MV-4-11 (cell line): ENCODE results near the gene SPSB4.
"Not testable (repeated sequence)": the region's sequence is repeated elsewhere in the genome, so short reads cannot be mapped to it uniquely, and the experiment has no call there.

Source experiments
- DNase-seq: peaks from one replicate; lab custom pipeline; 2025; lab: John Stamatoyannopoulos, UW

SPSB4 gene

DNA sequence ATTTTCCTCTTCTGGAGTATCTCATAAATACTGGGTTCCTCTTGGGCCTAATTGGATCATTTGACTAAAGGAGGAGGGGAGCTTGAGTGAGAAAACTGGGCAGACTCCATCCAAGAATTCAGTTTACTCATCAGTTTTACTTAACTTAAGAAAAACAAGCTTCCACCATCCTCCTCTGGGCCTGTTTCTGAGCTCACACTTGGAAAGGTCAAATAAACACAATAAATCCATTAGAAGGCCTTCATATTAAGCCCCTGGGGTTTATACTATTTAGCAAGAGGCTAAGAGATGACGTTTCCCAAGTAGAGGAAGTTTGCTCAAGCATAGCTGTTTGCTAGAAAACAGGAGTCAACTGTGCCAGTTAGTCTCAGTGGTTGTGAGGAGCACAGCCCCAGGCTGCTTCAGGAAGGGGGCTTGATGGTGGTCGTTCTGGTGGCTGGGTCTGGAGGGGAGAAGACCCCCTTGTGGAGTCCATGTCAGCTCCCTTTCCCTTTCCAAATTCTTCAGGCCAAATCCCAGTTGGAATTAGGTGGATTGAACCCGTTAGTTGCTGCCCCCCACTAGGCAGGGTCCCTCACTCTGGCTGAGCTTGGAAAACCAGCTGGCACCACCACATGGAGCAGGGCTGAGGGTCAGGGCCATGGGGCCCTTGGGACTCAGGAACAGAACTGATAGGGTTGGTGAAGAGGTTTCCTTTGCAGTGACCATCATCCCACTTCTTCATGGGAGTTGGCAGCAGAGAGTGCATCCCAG lies 64.8 kb downstream of the SPSB4 start:
- DNase-seq = no peak

DNA sequence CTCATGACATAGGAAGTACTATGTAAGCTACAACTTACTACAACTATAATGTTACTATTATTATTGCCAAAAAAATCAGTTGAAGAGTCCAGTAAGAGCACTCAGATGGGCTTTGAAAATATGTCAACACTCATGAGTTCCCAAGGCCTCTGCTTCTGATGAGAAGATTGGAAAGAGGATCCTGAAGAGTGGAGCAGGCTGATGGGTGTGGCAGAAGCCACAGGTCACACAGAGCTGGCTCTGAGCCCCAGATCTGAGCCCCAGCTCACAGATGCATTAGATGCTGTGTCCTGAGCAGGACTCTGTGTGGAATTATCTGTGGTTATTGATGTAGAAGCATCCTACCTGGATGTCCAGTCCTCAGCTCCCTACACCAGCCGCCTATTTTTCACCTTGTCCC lies 65.6 kb downstream of the SPSB4 start:
- DNase-seq = no peak

DNA sequence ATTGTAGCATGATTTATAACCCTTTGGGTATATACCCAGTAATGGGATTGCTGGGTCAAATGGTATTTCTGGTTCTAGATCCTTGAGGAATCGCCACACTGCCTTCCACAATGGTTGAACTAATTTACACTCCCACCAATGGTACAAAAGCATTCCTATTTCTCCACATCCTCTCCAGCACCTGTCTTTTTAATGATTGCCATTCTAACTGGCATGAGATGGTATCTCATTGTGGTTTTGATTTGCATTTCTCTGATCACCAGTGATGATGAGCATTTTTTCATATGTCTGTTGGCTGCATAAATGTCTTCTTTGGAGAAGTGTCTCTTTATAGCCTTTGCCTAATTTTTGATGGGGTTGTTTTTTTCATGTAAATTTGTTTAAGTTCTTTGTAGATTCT lies 66.8 kb downstream of the SPSB4 start:
- DNase-seq = not testable (repeated sequence)

DNA sequence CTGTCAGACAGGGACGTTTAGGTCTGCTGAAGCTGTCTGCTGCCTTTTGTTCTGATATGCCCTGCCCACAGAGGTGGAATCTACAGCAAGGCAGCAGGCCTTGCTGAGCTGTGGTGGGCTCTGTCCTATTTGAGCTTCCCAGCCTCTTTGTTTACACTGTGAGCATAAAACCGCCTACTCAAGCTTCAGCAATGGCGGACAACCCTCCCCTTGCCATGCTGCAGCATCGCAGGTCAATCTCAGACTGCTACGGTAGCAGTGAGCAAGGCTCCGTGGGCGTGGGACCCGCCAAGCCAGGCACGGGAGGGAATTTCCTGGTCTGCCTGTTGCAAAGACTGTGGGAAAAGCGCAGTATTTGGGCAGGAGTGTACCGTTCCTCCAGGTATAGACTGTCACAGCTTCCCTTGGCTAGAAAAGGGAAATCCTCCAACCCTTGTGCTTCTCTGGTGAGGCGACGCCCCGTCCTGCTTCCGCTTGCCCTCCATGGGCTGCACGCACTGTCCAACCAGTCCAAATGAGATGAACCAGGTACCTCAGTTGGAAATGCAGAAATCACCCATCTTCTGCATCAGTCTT lies 71.4 kb downstream of the SPSB4 start:
- DNase-seq = no peak

DNA sequence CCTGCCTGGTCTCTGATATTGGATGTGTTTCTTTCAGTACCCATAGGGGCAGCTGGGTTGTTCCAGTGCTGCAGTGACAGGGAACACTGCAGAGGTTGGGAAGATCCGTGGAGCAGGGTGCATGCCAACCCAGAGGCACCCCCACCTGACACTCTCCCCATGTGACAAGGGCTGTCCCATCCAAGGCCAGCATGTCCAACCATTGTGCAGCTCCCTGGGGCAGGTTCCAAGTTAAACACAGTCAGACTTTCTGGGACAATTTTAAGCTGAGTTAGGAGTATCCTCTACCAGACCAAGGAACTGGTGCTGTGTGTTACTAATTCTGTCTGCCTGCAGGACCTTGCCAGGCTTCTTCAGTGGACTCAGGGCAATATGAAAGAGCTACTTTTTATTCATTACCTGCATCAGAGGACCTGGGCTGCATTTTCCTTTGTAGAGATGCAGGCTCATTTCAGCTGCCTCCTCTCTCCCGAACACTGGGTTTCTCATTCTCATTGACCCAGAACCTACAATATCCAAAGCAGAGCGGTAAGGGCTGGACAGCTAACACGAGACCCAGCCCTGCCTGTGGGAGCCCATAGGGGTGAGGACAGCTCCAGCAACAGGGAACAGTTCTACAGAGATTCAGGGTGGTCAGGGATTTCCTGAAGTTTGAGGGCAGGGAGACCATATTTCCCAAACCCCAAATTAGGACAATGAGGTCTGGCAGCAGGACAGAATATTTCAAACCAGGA lies 72.7 kb downstream of the SPSB4 start:
- no peak for DNase-seq

DNA sequence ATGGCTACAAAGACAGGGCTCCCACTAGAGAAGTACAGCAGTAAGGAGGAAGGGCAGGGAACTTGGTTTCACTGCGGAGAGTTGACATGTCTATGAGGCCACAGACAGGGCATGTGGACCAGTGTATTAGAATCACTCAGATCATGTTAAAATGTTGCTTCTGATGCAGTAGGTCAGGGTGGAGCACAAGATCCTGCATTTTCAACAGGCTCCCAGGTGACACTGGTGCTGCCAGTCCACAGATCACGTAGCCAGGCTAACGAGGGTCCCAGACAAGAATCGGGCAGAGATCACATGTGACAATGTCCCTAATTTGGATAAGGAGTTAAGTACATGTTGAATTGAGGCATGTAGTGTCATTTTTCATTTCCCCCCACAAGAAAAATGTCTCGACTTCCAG lies 73.6 kb downstream of the SPSB4 start:
- DNase-seq = no peak

DNA sequence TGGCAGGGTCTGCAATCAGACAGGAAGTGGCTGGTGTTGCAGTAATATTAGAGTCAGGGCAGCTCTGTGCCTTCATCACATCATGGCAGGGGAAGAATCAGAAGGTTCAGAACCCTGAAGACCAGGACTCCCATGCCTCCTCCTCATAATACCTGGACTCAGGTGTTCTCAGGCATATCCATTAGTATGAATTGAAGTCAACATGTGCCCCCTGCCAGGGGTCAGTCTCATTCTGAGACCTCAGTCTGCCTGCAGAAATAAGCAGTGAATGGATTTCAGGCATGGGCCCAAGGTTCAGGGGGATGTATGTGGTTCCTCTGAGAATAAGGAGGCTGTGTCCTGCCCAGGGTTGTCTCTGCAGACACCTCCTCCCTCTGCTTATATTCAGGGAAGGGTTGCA lies 74.2 kb downstream of the SPSB4 start:
- no peak for DNase-seq

DNA sequence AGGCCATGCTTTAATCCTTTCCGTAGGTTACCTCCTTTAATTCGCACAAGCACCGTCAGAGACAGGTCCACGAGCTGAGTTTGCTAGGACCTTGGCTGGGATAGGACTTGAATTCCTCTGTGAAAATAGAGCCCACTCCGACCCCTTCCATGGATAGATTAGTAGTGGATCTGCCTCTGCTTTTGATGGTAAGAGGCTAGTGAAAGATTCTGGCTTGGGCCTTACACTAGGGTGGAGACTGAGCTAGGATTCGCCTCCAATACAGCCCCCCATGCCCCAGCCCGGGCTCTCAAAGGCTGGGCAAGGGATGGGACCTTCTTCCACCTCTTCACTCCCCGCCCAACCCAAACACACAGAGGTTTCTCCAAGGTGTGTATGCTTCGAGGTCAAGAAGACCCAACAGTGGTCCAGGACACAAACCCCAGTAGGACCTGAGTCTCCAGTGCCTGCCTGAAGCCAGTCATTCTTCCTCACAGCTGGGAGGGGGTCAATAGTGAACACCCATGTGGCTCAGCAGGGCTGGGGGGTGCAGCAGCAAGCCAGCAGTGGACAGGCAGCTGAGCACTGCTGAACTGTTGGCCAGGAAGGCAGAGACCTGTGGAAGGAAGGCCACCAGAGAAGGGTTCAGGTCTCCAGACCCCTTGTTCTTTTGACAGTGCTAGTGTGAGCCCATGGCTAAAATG lies 75.7 kb downstream of the SPSB4 start:
- no peak for DNase-seq

DNA sequence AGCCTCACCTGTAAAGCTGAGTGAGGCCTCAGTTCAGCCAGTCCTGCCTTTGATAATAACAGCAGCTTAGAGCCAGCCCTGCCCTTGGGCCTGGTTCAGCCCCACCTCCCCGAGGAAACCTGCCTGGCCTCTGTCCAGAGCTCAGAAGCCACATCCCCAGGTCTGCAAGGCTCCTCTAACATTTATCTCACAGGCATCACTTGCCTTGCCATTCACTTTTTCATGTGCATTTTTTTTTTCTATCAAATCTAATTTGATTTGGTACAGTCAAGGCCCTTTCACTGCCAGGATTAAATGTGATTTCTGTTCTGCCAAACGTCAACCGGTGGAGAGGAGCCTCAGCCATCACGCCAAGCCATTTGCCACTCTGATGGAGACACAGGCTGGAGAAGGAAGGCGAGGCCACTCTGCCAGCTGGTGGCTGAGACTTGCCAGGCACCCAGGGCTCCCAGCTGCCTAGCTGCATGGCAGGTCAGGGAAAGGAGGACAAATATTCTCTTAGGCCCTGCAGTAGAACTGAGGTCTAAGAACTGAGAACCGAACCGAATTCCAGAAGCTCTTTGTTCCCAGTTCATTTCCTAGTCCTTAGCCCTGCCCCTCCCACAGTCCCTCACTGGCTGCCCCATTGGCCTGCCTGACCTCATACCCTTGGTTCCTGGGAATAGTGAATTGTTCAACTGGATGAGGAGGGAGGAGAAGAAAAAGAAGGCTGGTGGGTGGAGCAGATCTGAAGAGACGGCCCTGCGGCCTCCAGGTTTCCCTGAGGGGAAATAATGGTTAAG lies 76.4 kb downstream of the SPSB4 start:
- no peak for DNase-seq

DNA sequence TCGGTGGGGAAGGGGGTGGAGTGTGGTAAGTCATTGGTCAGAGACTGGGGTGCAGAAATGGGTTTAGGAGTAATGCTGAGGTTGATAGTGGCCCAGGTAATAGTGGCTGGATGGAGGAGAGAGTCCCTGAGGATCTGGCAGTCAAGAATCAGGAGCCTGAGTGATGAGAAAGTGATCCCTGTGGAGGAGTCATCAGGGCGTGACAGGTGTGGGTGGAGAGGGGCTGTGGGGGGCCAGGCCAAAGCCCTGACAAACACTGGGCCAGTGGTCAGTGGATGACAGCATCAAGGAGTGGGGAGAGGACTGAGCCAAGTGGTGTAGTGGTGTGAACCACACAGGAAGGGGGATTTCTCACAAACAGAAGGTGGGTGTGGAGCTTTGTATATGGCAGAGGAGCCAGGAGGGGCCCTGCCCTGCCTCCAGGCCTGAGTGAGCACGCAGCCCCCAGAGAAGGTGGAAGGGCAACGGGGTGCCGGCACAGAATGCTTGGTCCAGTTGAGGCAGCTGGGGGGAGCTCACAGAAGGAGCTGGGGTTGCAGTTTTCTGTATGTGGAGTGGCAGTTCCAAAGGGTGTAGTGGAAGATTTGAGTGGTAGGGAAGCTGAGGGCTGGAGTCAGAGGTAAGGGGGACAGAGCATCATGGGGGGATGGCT lies 77.1 kb downstream of the SPSB4 start:
- DNase-seq = no peak

DNA sequence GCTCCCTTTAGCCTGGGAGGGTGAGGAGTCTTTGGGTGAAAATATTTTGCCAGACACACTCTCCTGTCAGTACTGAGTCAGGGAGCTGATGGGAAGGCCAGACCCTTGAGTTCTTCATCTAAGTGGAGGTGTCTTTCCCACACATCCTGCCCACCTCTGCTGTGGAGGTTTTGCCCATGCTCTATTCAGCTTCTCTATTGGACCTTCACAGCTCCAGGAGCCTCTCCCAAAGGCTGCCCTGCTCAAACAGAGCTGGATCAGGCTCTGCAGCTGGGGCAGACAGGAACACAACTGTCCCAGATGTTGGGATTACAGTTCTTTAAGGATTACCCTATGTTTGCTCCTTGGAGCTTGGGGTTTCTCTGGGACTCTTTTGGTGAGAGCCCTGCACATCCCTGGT lies 77.9 kb downstream of the SPSB4 start:
- DNase-seq = no peak

DNA sequence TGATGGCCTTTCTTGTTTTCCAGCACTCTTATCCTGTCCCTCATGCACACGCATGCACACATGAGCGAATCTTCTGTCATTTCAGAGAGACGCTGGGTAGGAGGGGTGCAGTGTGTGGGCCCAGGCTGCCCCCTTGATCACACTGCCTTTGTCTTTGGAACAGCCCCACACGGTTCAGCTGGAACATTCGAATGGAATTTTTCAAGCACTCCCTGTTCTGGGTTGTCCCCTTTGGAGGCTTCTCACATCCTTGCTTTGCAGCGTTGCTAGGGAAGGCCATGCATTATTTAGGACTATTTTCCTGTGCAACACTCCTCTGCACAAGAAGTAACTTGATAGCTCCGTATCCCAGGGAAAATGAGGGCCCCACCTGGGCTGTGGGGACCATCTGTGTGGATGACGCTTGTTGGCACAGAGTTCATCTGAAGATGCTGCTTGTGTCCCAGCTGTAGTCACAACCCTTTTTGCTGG lies 78.4 kb downstream of the SPSB4 start:
- no peak for DNase-seq

DNA sequence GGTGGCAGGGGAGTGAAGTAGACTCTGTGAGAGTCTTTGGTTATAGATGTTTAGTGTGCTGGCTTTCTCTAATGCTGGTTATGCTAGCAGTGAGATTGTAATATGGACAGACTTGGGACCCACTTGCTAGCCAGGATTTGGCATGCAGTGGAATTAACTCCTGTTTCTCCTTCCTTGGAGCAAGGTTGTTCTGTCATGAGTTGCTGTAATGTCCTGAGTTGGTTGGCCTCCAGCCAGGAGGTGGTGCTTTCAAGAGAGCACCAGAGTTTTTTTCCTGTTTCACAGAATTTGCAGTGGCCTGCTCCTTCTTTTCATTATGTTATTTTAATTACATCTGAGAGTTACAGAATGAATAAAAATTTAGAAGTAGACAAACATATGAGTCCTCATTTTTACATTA lies 92.4 kb downstream of the SPSB4 start:
- no peak for DNase-seq

DNA sequence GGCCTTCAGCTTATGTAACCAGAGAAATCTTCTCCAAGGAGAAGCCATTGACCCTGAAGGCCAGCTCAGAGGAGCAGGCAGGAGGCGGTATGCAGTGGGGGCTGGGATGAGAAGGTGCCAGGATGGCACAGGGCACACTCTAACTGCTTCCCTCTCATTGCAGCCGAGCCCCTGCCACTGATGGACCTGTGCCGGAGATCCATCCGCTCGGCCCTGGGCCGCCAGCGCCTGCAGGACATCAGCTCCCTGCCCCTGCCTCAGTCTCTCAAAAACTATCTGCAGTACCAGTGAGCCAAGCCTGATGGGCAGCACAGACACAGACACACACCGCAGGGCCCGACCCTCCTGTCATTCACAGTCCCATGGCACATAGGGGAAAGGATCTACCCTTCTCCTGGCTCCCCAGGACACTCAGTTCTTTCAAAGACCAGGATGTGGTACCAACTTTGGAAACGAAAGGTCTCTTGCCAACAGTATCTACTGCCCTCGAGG lies 95.9 kb downstream of the SPSB4 start:
- DNase-seq = no peak

DNA sequence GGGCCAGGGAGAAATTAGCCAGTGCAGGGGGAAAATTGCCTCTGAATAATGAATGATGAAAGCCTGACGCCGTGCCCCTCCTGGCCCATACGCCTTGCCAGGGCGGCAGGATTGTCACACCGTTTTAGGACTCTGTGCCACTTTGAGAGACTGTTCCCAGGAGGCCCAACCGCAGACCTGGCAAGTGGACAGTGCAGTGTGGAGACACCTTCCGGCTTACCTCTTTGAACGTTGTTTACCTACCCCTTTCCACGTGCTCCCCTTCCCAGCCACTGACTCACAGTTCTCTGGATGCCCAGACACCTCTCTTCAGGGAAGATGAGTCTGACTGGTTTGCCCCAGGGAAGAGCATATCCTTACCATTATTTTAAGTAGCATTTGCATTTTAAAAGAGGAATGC lies 96.5 kb downstream of the SPSB4 start:
- no peak for DNase-seq

DNA sequence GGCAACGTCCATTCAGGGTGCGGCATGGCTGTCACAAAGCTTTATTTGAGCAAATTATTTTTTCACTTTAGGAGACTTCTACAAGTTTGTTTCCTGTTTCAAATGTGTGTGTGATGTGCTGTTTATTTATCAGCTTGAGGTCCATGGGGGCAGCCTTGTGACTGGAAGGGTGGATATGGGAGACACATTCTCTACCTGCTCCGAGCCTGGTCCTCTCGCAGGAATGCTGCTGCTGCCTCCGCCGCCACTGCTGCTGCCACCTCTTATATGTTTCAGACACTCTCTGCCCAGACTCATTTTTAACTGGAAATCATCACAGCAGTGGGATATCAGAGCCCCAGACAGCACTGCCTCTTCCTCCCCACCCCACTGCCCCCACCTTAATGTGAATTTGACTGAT lies 97.0 kb downstream of the SPSB4 start:
- DNase-seq = no peak

DNA sequence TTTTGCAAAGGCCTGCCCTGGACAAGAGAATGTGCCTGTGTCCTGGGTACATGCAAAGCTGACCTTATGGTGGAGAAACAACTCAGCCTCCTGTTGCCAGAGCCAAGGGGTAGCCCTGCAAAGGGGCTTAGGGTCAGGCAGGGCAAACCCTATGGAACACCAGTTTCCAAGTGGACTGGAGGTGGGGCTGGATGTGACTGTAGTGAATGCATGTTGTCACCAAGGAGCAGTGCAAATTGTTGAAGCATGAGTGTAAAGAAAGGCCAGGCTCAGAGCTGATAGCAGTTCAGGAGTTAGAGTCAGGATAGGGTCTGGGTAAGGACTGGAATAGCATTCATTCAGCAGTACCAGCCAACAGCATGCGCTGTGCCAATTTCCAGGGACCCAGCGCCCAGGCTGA lies 97.6 kb downstream of the SPSB4 start:
- no peak for DNase-seq

DNA sequence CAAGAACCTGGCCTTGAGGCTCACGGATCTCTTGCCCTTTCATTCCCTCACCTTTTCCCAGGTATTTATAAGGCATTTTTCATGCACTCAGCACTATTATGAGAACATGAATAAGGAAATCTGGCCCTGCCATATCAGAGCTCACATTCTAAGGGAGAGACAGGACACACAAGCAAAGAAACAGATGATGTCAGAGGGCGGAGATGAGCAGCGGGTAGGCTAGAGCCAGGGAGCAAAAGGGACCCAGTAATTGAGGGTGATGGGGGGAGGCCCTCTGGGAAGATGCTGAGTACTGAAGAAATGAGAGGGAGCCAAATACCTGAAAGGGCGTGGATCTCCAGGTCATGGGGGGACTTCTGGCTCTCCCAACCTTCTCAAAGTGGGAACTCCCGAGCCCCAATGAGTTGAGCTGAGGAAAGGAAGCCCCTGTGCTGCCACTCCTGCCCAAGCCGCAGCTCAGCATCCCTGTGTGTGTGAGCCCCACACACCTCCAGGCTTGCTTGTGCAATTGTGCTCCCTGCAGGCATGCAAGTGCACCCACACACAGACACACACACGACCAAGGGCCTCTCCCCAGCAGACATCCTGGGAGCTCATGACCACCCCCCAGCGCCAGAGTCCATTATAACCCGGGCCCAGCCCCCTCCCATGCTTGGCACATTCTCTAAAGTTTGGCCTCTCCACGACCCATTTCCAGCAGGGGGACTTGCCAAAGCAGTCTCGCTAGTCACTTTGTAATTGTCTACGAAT lies 99.1 kb downstream of the SPSB4 start:
- DNase-seq = no peak

DNA sequence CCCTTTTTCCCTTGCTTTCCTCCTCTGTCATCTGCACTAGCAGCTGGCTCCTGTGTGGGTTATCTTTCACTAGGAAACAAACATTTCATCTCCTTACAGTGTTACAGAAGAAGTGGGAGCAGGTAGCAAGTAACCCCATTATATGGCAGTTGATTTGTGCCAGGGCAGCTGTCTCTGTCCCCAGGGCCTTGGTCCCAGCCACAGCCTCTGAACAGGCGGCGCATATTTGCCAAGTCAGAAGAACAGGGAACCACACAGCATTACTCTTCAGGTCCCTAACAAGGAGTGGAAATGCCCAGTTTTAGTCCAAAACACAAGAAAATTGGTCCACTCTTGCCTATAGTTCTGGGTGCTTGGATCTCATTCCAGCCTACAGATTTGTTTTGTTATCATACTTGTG lies 99.8 kb downstream of the SPSB4 start:
- no peak for DNase-seq

DNA sequence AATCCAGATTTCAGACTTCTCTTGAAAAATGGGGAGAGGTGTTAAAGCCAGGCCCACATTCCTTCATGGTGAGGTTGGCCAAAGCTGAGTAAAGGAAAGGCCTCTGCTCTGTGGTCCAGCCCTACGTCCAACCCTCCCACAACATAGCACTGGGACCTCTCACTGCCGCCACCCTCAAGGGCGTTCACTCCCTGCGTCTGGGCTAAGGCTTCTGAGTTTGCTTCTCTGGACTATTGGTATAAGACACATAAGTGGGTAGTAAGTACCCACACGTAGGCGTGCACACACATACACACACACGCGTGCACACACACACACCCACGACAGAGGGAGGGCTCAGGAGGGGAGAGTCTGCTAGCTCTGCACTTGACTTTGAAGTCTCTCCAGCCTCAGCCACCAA lies 100.3 kb downstream of the SPSB4 start:
- DNase-seq = no peak

DNA sequence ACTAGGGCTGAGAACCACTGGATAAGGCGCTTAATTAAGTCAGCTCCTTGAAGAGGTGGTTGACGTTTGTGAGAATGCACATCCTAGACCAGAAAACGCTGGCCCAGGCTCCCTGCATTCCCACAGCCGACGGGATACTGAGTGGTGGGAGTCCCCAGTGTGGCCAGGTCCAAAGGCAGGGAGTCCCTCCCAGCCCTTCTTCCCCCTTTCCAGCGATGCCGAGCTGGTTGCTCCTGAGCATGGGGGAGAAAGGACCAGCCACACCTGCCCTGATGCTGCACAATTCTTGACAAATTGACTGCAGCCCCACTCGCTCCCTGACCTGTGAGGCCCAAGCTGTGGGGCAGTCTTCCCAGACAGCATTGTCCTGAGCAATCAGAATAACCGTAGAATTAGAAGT lies 101.0 kb downstream of the SPSB4 start:
- DNase-seq = no peak
